Body of pancreas (tissue), 4 donors: ENCODE results near the gene ADAM15.

Experiments
- CTCF ChIP-seq, 7 experiments: fragments of 450-650 bp in 4 of 7; fragments of 200-600 bp in 3 of 7; sonication (generic) in 3 of 7; IDR thresholded peaks; one replicate each; pipeline ENCODE4 v1.5.1; 2016 to 2019; ENCODE audit warnings: antibody characterized with exemption in 7 of 7
- POLR2A ChIP-seq, 3 donors: fragments of 450-650 bp; IDR thresholded peaks; one replicate each; pipeline ENCODE4 v1.6.1; 2016; ENCODE audit warnings: antibody characterized with exemption in 3 of 3, mild to moderate bottlenecking in 2 of 3

- TF ChIP-seq POLR2A (IDR thresholded peaks at IDR 0.05) (no peak), CTCF (IDR thresholded peaks at IDR 0.05) (no peak)
Measured at GRCh38 chr1:155044365-155044764, 6.8 kb upstream of the ADAM15 start.
